Right renal pelvis (tissue), 4 donors: Measurements from ENCODE around the gene SMARCC2. TPM values are rescaled to one million over a fixed set of nuclear protein-coding genes. Genes with fewer than 3 reads are reported as not detected.

Source experiments
- polyA plus RNA-seq, 4 donors: library from polyadenylated mRNA; unstranded; fragments of 120-200 nt; gene quantifications; one replicate each; pipeline ENCODE4 v1.2.1, GENCODE V29; 2013; ENCODE audit not compliant: insufficient read length in 4 of 4

The SMARCC2 gene
- polyA plus RNA-seq, 4 donors = 110 to 133 (median 130) TPM

Other genes with a start within 250 kb of the SMARCC2 start
- 1 to 10 TPM; 2.1 to 3.5 (median 3.1) TPM for gene PMEL, start 223.4 kb downstream of the SMARCC2 start, polyA plus RNA-seq
- 10 to 100 TPM; 59.9 to 66.0 (median 63.7) TPM for gene CDK2, start 222.7 kb downstream of the SMARCC2 start, polyA plus RNA-seq
- 100 to 1,000 TPM; 157 to 181 (median 171) TPM for gene RAB5B, start 215.4 kb downstream of the SMARCC2 start, polyA plus RNA-seq
- 10 to 100 TPM; 44.3 to 52.8 (median 46.7) TPM for gene SUOX, start 192.2 kb downstream of the SMARCC2 start, polyA plus RNA-seq
- 10 to 100 TPM; 15.4 to 18.5 (median 17.0) TPM for gene IKZF4, start 168.4 kb downstream of the SMARCC2 start, polyA plus RNA-seq
- gene RPS26, start 147.6 kb downstream of the SMARCC2 start, polyA plus RNA-seq = 100 to 1,000 TPM; 124 to 544 (median 254) TPM
- 10 to 100 TPM; 73.9 to 92.9 (median 83.1) TPM for gene ERBB3, start 109.3 kb downstream of the SMARCC2 start, polyA plus RNA-seq
- gene PA2G4, start 84.9 kb downstream of the SMARCC2 start, polyA plus RNA-seq = 100 to 1,000 TPM; 146 to 157 (median 151) TPM
- 1,000 to 10,000 TPM; 4,780 to 5,144 (median 4,856) TPM for gene RPL41, start 72.8 kb downstream of the SMARCC2 start, polyA plus RNA-seq
- gene ZC3H10, start 71.2 kb downstream of the SMARCC2 start, polyA plus RNA-seq = 1 to 10 TPM; 6.5 to 7.4 (median 7.2) TPM
- 10 to 100 TPM; 71.0 to 84.0 (median 79.2) TPM for gene ESYT1, start 61.2 kb downstream of the SMARCC2 start, polyA plus RNA-seq
- 100 to 1,000 TPM; 157 to 173 (median 167) TPM for gene MYL6B, start 36.9 kb downstream of the SMARCC2 start, polyA plus RNA-seq
- 1,000 to 10,000 TPM; 1,704 to 1,897 (median 1,779) TPM for gene MYL6, start 31.1 kb downstream of the SMARCC2 start, polyA plus RNA-seq
- gene RNF41, start 32.4 kb upstream of the SMARCC2 start, polyA plus RNA-seq = 10 to 100 TPM; 43.5 to 45.8 (median 44.0) TPM
- 10 to 100 TPM; 28.4 to 35.3 (median 31.8) TPM for gene NABP2, start 34.9 kb upstream of the SMARCC2 start, polyA plus RNA-seq
- 10 to 100 TPM; 46.7 to 76.7 (median 52.3) TPM for gene SLC39A5, start 40.6 kb upstream of the SMARCC2 start, polyA plus RNA-seq
- 10 to 100 TPM; 28.2 to 32.0 (median 30.3) TPM for gene ANKRD52, start 68.9 kb upstream of the SMARCC2 start, polyA plus RNA-seq
- 10 to 100 TPM; 15.2 to 17.7 (median 16.9) TPM for gene COQ10A, start 77.5 kb upstream of the SMARCC2 start, polyA plus RNA-seq
- 100 to 1,000 TPM; 185 to 206 (median 202) TPM for gene CS, start 110.8 kb upstream of the SMARCC2 start, polyA plus RNA-seq
- 100 to 1,000 TPM; 145 to 167 (median 153) TPM for gene CNPY2, start 126.5 kb upstream of the SMARCC2 start, polyA plus RNA-seq
- 100 to 1,000 TPM in 1 of 4 donors, 10 to 100 TPM in 3; 79.4 to 101 (median 82.0) TPM for gene PAN2, start 144.5 kb upstream of the SMARCC2 start, polyA plus RNA-seq
- gene IL23A, start 149.4 kb upstream of the SMARCC2 start, polyA plus RNA-seq = under 1 TPM; 0.49 to 1.00 (median 0.89) TPM
- 100 to 1,000 TPM in 1 of 4 donors, 10 to 100 TPM in 3; 79.2 to 107 (median 85.1) TPM for gene STAT2, start 170.6 kb upstream of the SMARCC2 start, polyA plus RNA-seq
- gene APOF, start 173.4 kb upstream of the SMARCC2 start, polyA plus RNA-seq = under 1 TPM in 3 of 4 donors, not detected in 1; 0.06 to 0.18 (median 0.11) TPM